ENCODE data around the gene PLET1. TPM values are rescaled to one million over a fixed set of nuclear protein-coding genes. Genes with fewer than 3 reads are reported as not detected.
A peak's percentile ranks its signal among the peaks of the same experiment; 100 is the strongest.

Gene PLET1
- polyA plus RNA-seq, 1 donor: not detected

DNA sequence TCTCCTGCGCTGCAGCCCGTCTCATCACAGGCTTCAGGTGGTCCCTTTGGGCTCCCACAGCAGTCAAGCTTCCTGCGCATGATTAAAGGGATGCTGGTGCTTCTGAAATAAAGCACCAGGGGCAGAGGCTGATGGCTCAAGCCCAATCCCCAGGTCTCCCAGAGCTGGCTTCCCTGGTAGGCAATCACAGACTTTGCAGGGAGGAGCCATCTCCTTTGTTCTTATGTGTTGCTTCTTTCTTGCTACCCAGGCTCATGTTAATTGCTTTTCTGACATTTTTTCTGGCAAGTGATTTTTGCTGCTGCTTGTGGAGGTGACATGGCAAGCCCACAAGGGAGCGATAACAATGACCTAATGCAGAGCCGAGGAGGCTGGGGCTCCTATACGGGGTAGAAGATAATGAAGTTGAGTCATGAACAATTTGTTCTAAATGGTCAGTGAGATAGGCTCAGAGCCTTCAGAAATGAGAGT is 25.2 kb upstream of the PLET1 start:
- no CpG with 5 or more reads among the region's 6 CpGs for WGBS (ENCODE audit: insufficient coverage, low lambda C conversion rate)
- H3K9me3 ChIP-seq (ENCODE audit: control insufficient read depth, low read depth, low read length): no peaks in the 10 kb centered on the region
- no peak for DNase-seq
- no peak overlapping the region for H3K27ac ChIP-seq (ENCODE audit: low read length)
- H3K4me3 ChIP-seq (ENCODE audit: low read length): no peak overlapping the region
- H3K4me1 ChIP-seq (ENCODE audit: control insufficient read depth, insufficient read depth, low read length): peaks cover 4% of the 10 kb centered on the region
- peaks cover 8% of the 10 kb centered on the region for H3K27me3 ChIP-seq (ENCODE audit: control insufficient read depth, insufficient read depth, low read length)
- H3K36me3 ChIP-seq (ENCODE audit: control insufficient read depth, insufficient read depth, low read length): no peaks in the 10 kb centered on the region

DNA sequence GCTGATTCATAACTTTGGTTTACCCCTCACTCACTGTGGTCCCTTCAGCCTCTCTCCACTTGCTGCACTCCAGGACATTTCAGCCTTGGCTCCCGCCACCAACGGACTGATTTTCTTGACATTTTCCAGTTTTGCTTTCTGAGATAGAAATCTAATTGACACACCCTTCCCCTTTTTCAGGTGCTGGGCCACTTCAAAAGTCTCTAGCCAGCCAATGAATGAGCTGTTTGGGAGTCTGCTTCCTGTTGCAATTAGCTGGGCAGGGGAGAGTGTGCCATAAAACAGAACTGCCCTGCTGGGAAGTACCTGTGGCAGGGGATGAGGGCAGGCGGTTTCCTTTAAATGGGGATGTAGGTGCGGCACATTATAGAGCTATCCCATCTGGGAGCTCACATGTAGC is 21.1 kb upstream of the PLET1 start:
- no peaks in the 10 kb centered on the region for H3K27me3 ChIP-seq (ENCODE audit: control insufficient read depth, insufficient read depth, low read length)
- no peaks in the 10 kb centered on the region for H3K36me3 ChIP-seq (ENCODE audit: control insufficient read depth, insufficient read depth, low read length)
- no CpG with 5 or more reads among the region's 4 CpGs for WGBS (ENCODE audit: insufficient coverage, low lambda C conversion rate)
- DNase-seq: no peak
- H3K9me3 ChIP-seq (ENCODE audit: control insufficient read depth, low read depth, low read length): no peaks in the 10 kb centered on the region
- H3K4me1 ChIP-seq (ENCODE audit: control insufficient read depth, insufficient read depth, low read length): no peaks in the 10 kb centered on the region
- H3K27ac ChIP-seq (ENCODE audit: low read length): no peak overlapping the region
- no peak overlapping the region for H3K4me3 ChIP-seq (ENCODE audit: low read length)

DNA sequence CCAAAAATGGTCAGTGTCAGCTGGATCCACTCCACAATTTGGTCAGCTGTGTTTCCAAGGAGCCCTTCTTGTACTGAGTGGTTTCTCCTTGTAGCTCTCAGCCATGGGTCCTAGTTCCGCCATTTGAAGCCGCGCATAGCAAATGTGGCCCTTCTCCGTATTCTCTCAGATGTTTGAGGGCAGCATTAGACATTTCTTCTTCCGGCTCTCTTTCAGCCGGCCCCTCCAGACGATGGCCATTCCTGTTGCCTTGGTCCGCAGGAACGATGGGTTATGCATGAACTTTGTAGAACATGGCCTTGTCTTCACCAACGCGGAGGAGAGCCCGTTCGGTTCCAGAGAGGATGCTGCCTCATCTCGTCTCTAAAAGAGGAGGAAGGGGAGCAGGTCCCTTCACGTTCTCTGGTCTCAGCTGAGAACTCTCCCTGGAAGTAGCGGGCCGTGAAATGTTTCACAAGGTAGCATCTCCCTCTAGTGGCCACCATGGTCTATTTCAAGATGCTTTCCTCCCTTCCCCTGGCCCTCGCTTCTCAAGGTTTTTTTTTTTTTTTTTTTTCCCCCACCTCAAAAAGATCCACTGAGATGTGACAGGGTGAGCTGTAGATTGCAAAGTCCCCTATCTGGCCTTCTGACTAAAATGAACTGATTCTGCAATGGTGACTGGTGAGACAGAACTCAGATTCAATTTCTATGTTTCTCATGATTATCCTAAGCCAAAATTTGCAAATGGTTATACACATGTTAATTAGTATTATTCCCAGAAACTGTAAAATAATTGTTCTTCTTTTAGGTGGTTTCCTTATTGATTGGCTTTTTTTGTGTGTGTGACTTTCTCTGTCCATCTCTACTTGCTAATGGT is 19.8 kb upstream of the PLET1 start:
- 0% methylated on average over 1 of the region's 18 CpGs for WGBS (ENCODE audit: insufficient coverage, low lambda C conversion rate)

DNA sequence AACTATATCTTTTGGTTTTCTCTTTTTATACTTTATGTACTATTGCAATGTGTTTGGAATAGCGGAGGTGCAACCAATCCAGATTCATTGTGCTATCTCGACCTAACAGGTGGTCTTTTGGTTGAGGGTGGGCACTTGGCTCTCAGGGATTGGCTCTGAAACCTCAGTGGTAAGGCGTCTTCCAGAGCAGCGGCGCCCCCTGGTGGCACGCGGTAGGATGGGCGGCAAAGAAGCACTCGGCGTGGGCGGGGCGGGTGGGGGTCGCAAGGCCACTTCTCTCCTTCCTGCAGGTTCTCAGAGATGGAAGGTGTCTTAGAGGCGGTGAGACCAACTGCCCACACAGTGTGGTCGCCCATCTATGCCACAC is 19.2 kb upstream of the PLET1 start:
- no peak overlapping the region for H3K27ac ChIP-seq (ENCODE audit: low read length)
- no peaks in the 10 kb centered on the region for H3K4me1 ChIP-seq (ENCODE audit: control insufficient read depth, insufficient read depth, low read length)
- peak; percentile 44 to 54 for DNase-seq
- no peaks in the 10 kb centered on the region for H3K9me3 ChIP-seq (ENCODE audit: control insufficient read depth, low read depth, low read length)
- H3K4me3 ChIP-seq (ENCODE audit: low read length): peak overlapping the region; percentile 35
- WGBS (ENCODE audit: insufficient coverage, low lambda C conversion rate): no CpG with 5 or more reads among the region's 15 CpGs
- H3K36me3 ChIP-seq (ENCODE audit: control insufficient read depth, insufficient read depth, low read length): no peaks in the 10 kb centered on the region
- H3K27me3 ChIP-seq (ENCODE audit: control insufficient read depth, insufficient read depth, low read length): no peaks in the 10 kb centered on the region

More for the DNA sequence above, 19.8 kb upstream of the PLET1 start:
- Histone ChIP-seq H3K36me3 (ENCODE audit: control insufficient read depth, insufficient read depth, low read length) (no peaks in the 10 kb centered on the region), H3K4me3 (ENCODE audit: low read length) (peak overlapping the region; percentile 35), H3K27ac (ENCODE audit: low read length) (no peak overlapping the region), H3K4me1 (ENCODE audit: control insufficient read depth, insufficient read depth, low read length) (no peaks in the 10 kb centered on the region), H3K27me3 (ENCODE audit: control insufficient read depth, insufficient read depth, low read length) (no peaks in the 10 kb centered on the region), H3K9me3 (ENCODE audit: control insufficient read depth, low read depth, low read length) (no peaks in the 10 kb centered on the region)
- DNase-seq: peak; percentile 72 to 73

DNA sequence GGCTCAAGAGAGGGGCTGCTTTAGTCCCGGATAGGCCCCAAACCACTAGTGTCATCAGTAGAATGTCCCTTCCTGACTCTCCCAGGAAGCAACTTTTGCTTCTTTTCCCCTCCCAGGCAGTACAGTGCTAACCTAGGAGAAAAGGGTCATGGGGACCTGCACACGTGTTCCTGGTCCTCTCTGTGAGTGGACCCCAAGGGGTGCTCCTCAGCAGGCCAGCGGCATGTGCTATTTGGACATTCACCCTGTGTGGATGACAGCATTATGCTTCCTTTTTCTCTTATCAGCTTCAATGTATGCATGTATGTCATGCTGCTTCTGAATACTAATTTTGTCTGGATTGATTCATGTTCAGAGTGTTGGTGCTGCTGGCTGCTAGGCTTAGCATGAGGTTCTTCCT is 18.1 kb upstream of the PLET1 start:
- Histone ChIP-seq H3K4me3 (ENCODE audit: low read length) (no peak overlapping the region), H3K27ac (ENCODE audit: low read length) (no peak overlapping the region), H3K36me3 (ENCODE audit: control insufficient read depth, insufficient read depth, low read length) (no peaks in the 10 kb centered on the region), H3K9me3 (ENCODE audit: control insufficient read depth, low read depth, low read length) (no peaks in the 10 kb centered on the region), H3K4me1 (ENCODE audit: control insufficient read depth, insufficient read depth, low read length) (no peaks in the 10 kb centered on the region), H3K27me3 (ENCODE audit: control insufficient read depth, insufficient read depth, low read length) (no peaks in the 10 kb centered on the region)
- no peak for DNase-seq
- WGBS (ENCODE audit: insufficient coverage, low lambda C conversion rate): no CpG with 5 or more reads among the region's 3 CpGs

DNA sequence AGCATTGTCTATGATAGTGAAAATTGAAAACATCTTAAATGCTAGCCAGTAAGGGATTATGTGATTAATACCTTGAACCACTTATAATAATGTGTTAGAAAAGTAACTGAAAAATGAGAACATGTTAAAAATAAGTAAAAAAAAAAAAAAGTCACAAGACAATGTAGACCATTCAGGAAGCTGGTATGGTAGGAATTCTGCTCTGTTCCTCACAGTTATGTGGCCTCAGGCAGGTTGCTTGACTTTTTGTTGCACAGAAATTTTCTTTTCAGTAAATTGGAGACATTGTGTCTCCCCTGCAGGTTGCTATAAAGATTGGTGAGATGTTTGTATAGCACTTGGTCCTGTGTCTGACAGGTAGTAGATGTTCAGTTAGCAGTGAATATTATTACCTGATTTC is 17.3 kb upstream of the PLET1 start:
- Histone ChIP-seq H3K4me3 (ENCODE audit: low read length) (no peak overlapping the region), H3K27me3 (ENCODE audit: control insufficient read depth, insufficient read depth, low read length) (no peaks in the 10 kb centered on the region)

DNA sequence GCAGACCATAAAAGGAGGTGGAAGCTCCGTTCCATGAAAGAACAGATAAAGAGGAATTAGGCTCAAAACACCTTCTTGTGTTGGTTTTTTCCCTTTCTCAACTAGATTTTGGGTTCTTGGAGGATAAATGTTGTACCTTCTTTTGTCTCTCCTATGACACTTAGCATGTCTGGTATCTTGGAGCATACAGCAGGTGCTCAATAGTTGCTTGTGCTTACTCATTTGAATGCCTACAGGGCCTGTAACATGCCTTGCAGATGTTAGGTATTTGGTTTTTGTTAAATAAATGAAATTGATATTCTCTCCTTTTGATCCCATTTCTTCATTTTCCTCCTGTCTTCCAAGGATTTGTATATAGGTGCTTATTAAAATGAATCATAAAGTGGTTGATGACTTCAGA is 16.4 kb upstream of the PLET1 start:
- H3K4me1 ChIP-seq (ENCODE audit: control insufficient read depth, insufficient read depth, low read length): no peaks in the 10 kb centered on the region
- H3K4me3 ChIP-seq (ENCODE audit: low read length): no peak overlapping the region
- H3K27ac ChIP-seq (ENCODE audit: low read length): no peak overlapping the region
- H3K27me3 ChIP-seq (ENCODE audit: control insufficient read depth, insufficient read depth, low read length): no peaks in the 10 kb centered on the region
- DNase-seq: no peak
- WGBS (ENCODE audit: insufficient coverage, low lambda C conversion rate): 40% methylated on average over 1 of the region's 1 CpG
- no peaks in the 10 kb centered on the region for H3K36me3 ChIP-seq (ENCODE audit: control insufficient read depth, insufficient read depth, low read length)
- H3K9me3 ChIP-seq (ENCODE audit: control insufficient read depth, low read depth, low read length): no peaks in the 10 kb centered on the region

More for the DNA sequence above, 17.3 kb upstream of the PLET1 start:
- DNase-seq: no peak
- no peaks in the 10 kb centered on the region for H3K4me1 ChIP-seq (ENCODE audit: control insufficient read depth, insufficient read depth, low read length)
- no peak overlapping the region for H3K27ac ChIP-seq (ENCODE audit: low read length)
- H3K9me3 ChIP-seq (ENCODE audit: control insufficient read depth, low read depth, low read length): no peaks in the 10 kb centered on the region
- no peaks in the 10 kb centered on the region for H3K36me3 ChIP-seq (ENCODE audit: control insufficient read depth, insufficient read depth, low read length)

DNA sequence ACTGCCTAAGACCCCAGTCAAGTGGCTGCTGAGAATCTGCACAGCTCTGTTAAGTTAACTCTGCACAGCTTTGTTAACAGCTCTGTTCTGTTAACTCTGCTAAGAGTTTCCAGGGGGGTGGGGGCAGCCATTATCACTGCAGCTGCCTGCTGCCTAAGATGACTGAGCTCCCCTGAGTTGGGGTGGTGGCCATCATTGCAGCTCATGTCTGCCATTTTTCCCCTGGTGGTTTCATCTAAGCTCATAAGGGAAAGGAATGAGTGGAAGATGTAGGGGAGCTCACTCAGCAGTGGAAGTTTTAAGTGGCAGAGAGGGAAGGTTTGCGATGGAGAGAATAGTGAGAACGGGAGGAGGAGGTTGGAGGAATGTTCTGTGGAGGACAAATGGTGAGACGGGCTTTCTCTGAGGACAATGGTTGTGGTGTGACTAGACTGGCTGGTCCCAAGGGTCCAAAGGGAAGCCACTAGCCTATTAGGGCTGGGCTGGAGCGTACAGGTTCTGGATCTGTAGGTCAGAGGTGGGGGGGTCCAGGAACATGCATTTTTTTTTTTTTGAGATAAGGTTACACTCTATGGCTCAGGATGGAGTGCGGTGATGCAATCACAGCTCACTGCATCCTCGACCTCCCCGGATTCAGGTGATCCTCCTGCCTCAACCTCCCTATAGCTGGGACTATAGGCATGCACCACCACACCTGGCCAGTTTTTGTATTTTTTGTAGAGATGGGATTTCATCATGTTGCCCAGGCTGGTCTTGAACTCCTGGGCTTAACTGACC is 13.5 kb upstream of the PLET1 start:
- 100% methylated on average over 1 of the region's 7 CpGs for WGBS (ENCODE audit: insufficient coverage, low lambda C conversion rate)
- Histone ChIP-seq H3K36me3 (ENCODE audit: control insufficient read depth, insufficient read depth, low read length) (no peaks in the 10 kb centered on the region), H3K4me3 (ENCODE audit: low read length) (no peak overlapping the region), H3K4me1 (ENCODE audit: control insufficient read depth, insufficient read depth, low read length) (no peaks in the 10 kb centered on the region), H3K27me3 (ENCODE audit: control insufficient read depth, insufficient read depth, low read length) (no peaks in the 10 kb centered on the region), H3K9me3 (ENCODE audit: control insufficient read depth, low read depth, low read length) (no peaks in the 10 kb centered on the region), H3K27ac (ENCODE audit: low read length) (no peak overlapping the region)
- DNase-seq: no peak

DNA sequence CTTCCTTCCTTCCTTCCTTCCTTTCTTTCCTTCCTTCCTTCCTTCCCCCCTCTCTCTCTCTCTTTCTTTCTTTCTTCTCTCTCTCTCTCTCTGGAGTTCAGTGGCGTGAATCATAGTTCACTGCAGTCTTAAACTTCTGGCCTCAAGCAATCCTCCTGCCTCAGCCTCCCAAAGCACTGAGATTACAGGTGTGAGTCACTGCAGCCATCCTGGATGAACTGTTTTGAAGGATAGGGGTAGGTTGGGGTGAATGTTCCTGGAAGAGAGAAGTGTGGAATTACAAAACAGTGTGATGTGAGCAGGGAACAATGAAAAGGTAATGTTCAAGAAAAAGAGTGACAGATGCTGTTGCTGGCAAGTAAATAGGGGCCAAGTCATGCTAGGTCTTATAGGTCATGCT is 12.4 kb upstream of the PLET1 start:
- Histone ChIP-seq H3K36me3 (ENCODE audit: control insufficient read depth, insufficient read depth, low read length) (no peaks in the 10 kb centered on the region), H3K4me3 (ENCODE audit: low read length) (no peak overlapping the region), H3K9me3 (ENCODE audit: control insufficient read depth, low read depth, low read length) (no peaks in the 10 kb centered on the region), H3K4me1 (ENCODE audit: control insufficient read depth, insufficient read depth, low read length) (no peaks in the 10 kb centered on the region), H3K27me3 (ENCODE audit: control insufficient read depth, insufficient read depth, low read length) (no peaks in the 10 kb centered on the region), H3K27ac (ENCODE audit: low read length) (no peak overlapping the region)
- no peak for DNase-seq
- WGBS (ENCODE audit: insufficient coverage, low lambda C conversion rate): no CpG with 5 or more reads among the region's 1 CpG

DNA sequence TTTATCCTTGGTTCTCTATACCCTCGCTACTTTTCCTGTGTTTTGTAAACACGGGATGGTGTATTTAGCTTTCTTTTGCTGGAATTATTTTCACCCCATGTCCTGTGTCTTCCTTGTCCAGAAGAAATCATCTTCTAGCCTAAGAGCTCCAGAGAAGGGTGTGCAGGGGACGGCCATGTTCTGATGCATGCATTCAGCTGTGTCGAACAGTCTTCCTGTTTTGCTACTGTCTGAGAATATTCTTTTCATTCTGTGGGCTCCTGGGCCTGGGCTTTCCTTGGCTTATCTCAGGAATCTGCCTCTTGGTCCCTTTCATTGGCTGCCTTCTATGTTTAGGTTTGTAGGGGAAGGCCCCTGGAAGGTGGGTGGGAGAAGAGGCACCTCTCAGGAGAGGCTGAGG is 10.6 kb upstream of the PLET1 start:
- 93% methylated on average over 2 of the region's 4 CpGs for WGBS (ENCODE audit: insufficient coverage, low lambda C conversion rate)
- no peak for DNase-seq
- H3K27me3 ChIP-seq (ENCODE audit: control insufficient read depth, insufficient read depth, low read length): no peaks in the 10 kb centered on the region
- no peaks in the 10 kb centered on the region for H3K4me1 ChIP-seq (ENCODE audit: control insufficient read depth, insufficient read depth, low read length)
- H3K27ac ChIP-seq (ENCODE audit: low read length): no peak overlapping the region
- no peaks in the 10 kb centered on the region for H3K9me3 ChIP-seq (ENCODE audit: control insufficient read depth, low read depth, low read length)
- H3K36me3 ChIP-seq (ENCODE audit: control insufficient read depth, insufficient read depth, low read length): no peaks in the 10 kb centered on the region
- no peak overlapping the region for H3K4me3 ChIP-seq (ENCODE audit: low read length)

Measured in large intestine (tissue), 3 donors.